ENCODE results near the gene RIPPLY1.
"Not testable (repeated sequence)": the region's sequence is repeated elsewhere in the genome, so short reads cannot be mapped to it uniquely, and the experiment has no call there.

Gene RIPPLY1

GRCh38 chrX:106905064-106905708 is 2.0 kb upstream of the RIPPLY1 start:
- DNase-seq, result no peak

DNA sequence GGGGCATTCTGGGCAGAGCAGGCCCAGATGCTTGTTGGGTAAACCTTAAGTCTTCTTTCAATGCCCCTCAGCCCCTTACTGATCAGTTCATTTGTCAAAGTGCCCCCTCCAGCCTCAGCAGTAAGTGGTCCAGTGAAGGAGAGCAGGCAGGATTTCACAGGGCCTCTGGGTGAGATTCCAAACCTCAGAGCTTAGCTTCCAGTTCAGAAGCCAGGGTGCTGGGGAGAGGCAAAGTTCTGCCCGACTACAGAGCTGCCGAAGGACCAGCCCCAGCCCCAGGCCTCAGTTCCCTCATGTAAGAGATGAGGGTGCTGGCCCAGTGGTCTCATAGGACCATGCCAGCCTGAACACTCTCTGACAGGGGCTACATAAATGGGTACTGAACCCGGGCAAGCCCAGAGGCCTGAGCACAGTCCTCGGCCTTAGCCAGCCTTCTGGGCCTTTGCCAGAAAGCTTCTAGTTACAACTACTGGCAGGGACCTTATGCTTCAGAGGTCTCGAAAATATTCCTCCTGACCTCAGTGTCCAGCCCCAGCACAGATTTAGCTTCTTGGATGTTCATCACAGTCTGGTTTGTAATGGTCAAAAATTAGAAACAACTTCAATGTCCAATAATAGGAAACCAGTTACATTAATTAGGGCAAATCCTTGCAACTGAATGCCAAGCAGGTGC is 851 bp upstream of the RIPPLY1 start:
- no peak for DNase-seq

- no peak for DNase-seq
Measured at GRCh38 chrX:106902684-106903083, 457 bp downstream of the RIPPLY1 start.

GRCh38 chrX:106901781-106902219 is 1.3 kb downstream of the RIPPLY1 start:
- DNase-seq, result no peak

DNA sequence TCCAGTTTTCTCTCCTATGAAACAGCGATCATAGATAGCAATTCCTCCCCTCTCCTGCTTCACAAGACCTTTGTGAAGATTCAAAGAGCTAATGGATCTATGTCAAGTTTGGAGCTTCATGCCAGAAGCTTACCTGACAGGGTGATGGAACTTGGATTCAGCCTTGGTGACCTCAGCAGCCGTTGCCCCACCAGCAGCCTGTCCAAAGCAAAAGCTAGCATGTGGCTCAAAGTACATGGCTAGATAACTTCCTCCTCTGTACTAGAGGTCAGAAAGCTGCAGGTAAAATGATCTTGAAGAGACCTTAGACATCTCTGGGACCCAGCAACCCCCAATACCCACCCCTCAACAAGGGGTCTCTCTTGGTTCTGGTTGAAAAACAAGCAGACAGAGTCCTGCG is 1.8 kb downstream of the RIPPLY1 start:
- DNase-seq, result no peak

DNA sequence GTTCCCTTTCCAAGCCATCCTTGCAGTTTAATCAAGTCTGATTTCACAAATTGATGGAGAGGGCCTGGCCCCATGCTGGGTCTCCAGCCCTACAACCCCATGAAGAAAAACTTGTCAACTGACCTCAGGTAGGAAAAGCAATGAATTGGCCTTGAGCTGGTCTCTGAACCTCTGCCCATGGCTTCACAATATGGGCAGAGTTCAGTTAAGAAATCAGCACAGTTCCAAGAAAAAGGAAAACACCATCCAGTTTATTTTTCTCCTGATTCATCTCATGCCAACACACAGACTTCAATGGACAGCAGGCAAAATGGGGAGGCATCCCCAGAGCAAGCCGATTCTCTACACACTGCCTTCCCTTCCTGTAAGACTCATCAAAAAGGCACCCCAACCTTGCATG is 3.3 kb downstream of the RIPPLY1 start:
- no peak for DNase-seq

DNA sequence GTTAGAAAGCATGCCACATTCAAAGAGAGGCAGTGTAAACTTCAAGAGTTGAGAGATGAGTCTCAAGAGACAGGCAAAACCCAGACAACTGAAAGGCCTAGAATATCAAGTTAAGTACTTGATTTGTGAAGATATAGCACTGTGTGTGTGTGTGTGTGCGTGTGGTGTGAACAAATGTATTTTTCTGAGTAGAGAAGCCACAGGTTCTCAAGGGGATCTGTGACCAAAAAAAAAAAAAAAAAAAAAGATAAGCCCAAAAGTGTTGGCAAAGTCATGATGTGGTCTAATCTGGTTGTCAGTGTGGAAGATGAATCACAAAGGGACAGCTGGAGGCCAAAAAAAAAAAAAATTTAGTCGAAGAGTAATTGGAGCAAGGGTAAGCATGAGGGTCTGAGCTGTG is 3.9 kb downstream of the RIPPLY1 start:
- no peak for DNase-seq

DNA sequence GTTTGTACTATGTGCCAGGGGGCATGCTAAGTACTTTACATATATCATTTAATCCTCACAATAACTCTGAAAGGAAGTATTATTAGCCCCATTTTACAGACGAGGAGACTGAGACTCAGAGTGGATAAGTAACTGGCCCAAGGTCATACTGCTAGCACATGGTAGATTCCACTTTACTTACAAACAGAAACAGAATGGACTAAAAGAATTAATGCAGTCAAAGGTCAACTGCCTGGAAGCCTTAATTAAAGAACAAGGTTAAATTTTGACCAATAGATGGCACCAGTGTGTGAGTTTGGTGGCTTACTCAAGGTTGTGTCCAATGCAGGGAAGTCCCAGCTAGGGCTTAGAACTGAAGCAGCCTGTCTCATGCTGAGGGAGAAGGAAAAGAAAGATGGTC is 4.7 kb downstream of the RIPPLY1 start:
- peak; percentile 4 for DNase-seq

- DNase-seq, result no peak
Measured at GRCh38 chrX:106897259-106897658, 5.9 kb downstream of the RIPPLY1 start.

DNA sequence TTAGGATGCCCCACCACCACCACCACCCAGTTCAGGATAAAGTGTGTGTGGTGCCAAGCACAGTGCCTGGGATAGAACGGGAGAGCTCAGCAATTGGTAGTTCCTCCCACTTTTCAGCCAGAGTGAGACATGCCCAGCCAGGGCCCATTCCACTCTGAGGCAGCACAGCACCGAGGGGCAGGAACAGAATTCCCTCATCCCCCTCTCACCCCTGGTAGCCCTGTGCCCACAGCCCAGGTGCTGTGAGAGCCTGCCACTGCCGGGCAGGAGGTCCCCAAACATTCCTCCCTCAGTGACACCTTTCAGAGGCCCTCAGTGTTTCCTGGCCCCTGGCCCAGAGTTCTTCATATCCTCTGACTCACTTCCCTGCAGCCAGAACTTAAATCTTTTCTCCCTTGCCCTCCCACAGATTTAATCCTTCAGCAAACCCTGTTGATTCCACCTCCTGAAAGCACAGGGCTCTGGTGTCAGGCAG is 8.1 kb downstream of the RIPPLY1 start:
- no peak for DNase-seq

- DNase-seq, result peak; percentile 10
Measured at GRCh38 chrX:106894392-106894909, 8.7 kb downstream of the RIPPLY1 start.

- DNase-seq, result no peak
Measured at GRCh38 chrX:106891762-106892460, 11.2 kb downstream of the RIPPLY1 start.

- no peak for DNase-seq
Measured at GRCh38 chrX:106889468-106889867, 13.7 kb downstream of the RIPPLY1 start.

DNA sequence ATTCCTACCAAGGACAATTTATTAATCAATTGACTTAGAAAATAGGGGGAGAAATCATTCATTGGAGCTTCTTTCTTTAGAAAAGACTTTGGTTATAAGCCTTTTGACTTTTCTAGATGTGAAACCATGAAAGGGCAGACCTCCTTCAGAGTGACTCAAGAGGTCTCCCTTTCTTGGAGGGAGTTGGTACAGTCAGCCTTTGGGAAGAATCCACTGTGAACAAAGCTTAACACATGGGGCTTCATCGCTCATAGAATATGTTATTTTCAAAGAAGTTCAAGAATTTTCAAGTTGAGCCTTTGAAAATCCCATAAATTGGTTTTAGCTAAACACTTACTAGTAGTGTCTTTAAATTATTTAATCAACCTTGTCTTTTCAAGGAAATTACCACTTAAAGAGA is 28.0 kb downstream of the RIPPLY1 start:
- DNase-seq, result no peak

- DNase-seq, result no peak
Measured at GRCh38 chrX:106874075-106874474, 29.1 kb downstream of the RIPPLY1 start.

GRCh38 chrX:106872796-106873195 is 30.3 kb downstream of the RIPPLY1 start:
- DNase-seq, result not testable (repeated sequence)

DNA sequence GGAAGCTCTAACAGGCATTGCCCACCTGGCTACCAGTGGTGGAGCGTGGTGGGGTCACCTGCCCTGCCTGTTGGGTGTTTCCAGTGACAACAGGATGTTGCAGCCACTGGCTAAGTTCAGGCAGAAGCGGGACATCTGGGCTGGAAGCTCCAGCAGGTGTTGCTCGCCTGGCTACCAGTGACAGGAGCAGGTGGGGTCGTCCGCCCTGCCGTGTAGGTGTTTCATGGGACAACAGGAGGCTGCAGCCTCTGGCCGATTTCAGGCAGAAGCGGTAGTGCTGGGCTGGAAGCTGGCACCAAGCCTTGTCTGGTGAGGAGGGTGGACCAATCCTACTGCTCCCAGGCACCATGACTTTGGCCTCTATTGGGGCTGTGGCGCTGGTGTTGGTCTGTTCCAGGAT is 39.4 kb downstream of the RIPPLY1 start:
- no peak for DNase-seq

DNA sequence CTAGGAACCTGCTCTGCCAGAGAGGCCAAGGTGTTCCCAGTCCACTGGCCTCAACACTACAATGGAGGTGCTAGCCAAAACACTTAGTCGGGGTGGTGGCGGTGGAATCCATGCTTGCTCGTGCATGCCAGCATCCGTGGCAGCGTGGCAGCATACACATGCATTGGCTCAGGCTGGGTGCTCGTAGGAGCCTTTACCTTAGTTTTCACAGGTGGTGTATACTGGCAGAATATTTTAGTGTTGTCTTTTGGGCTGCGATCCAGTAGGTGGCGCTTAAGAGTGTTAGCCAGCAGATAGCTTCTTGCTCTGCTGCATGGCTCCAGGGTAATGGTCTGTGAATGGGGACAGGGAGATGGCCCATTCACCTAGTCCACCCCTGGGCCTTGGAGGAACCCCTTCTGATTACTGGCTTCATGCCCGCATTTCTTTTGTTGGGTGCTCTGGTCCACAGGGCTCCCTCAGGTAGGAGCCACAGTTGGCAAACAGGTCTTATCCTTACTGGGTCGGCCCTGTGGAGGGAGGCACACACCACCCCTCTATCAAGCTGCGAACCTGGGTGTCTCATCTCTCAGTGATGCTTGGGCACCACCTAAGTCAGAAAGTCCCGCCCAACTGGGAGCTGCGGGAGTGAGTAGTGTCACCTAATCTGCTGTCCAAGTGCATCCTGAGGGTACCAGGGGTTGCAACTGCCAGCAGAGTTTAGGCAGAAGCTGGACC is 40.0 kb downstream of the RIPPLY1 start:
- DNase-seq, result no peak
